MM.1S (cell line): ENCODE measurements around the gene PBX4.

Experiments used
- DNase-seq: peaks from one replicate; pipeline ENCODE4 v3.0.0-alpha.2; 2015
- H2AFZ ChIP-seq: fragments of 300-600 bp; sonication (generic); 2 replicates; pipeline ENCODE4 v1.6.0; 2016; ENCODE audit warnings: antibody characterized with exemption, low read length
- H3F3A ChIP-seq: fragments of 300-600 bp; sonication (generic); 2 replicates; pipeline ENCODE4 v1.6.1; 2016; ENCODE audit warnings: mild to moderate bottlenecking, antibody characterized with exemption, low read length, moderate library complexity, mixed read lengths; ENCODE audit not compliant: insufficient read depth
- H3K27ac ChIP-seq: fragments of 300-600 bp; sonication (generic); 2 replicates; pipeline ENCODE4 v1.5.1; 2016; ENCODE audit warnings: mild to moderate bottlenecking, low read length
- H3K27me3 ChIP-seq: fragments of 300-600 bp; sonication (generic); replicated peaks from 2 replicates; pipeline ENCODE4 v1.6.0; 2016; ENCODE audit warnings: low read length; ENCODE audit not compliant: insufficient read depth
- H3K36me3 ChIP-seq: fragments of 300-600 bp; sonication (generic); replicated peaks from 2 replicates; pipeline ENCODE4 v1.6.1; 2016; ENCODE audit warnings: mild to moderate bottlenecking, low read length, mixed read lengths; ENCODE audit not compliant: insufficient read depth
- H3K4me1 ChIP-seq: fragments of 300-600 bp; sonication (generic); 2 replicates; pipeline ENCODE4 v1.6.1; 2016; ENCODE audit warnings: low read length, mixed read lengths
- H3K4me2 ChIP-seq: fragments of 300-600 bp; sonication (generic); 2 replicates; pipeline ENCODE4 v1.6.0; 2016; ENCODE audit warnings: low read depth, low read length
- H3K4me3 ChIP-seq: fragments of 300-600 bp; sonication (generic); 2 replicates; pipeline ENCODE4 v1.5.1; 2016; ENCODE audit warnings: low read length, mixed read lengths
- H3K79me2 ChIP-seq: fragments of 300-600 bp; sonication (generic); 2 replicates; pipeline ENCODE4 v1.6.1; 2016; ENCODE audit warnings: mixed run types, low read length, mixed read lengths
- H3K9ac ChIP-seq: fragments of 300-600 bp; sonication (generic); 2 replicates; pipeline ENCODE4 v1.6.1; 2016; ENCODE audit warnings: low read length, mixed read lengths
- H3K9me2 ChIP-seq: fragments of 300-600 bp; sonication (generic); replicated peaks from 2 replicates; pipeline ENCODE4 v1.6.1; 2016; ENCODE audit warnings: mild to moderate bottlenecking, low read length, mixed read lengths; ENCODE audit not compliant: insufficient read depth
- H3K9me3 ChIP-seq: fragments of 300-600 bp; sonication (generic); replicated peaks from 2 replicates; pipeline ENCODE4 v1.6.1; 2016; ENCODE audit warnings: mild to moderate bottlenecking, low read length, mixed read lengths; ENCODE audit not compliant: insufficient read depth
- H4K20me1 ChIP-seq: fragments of 300-600 bp; sonication (generic); 2 replicates; pipeline ENCODE4 v1.6.1; 2016; ENCODE audit warnings: mild to moderate bottlenecking, low read length, moderate library complexity, mixed read lengths; ENCODE audit not compliant: insufficient read depth
- CTCF ChIP-seq: fragments of 300-600 bp; sonication (generic); IDR thresholded peaks from 2 replicates; pipeline ENCODE4 v1.5.1; 2016; ENCODE audit warnings: antibody characterized with exemption, low read length, mixed read lengths
- EZH2 ChIP-seq: fragments of 300-600 bp; sonication (generic); optimal IDR thresholded peaks from 2 replicates; pipeline ENCODE3; 2017; ENCODE audit warnings: low read depth, mild to moderate bottlenecking, antibody characterized with exemption, low read length, mixed read lengths
- EZH2phosphoT487 ChIP-seq: fragments of 300-600 bp; sonication (generic); IDR thresholded peaks from 2 replicates; pipeline ENCODE4 v1.6.1; 2018; ENCODE audit warnings: antibody characterized with exemption, low read length

The PBX4 gene

GRCh38 chr19:19548915-19549759 lies 69.3 kb downstream of the PBX4 start:
- H3K27ac ChIP-seq: no peak overlapping the region

GRCh38 chr19:19547674-19548336 lies 70.7 kb downstream of the PBX4 start:
- Histone ChIP-seq H3K9ac (no peak overlapping the region), H2AFZ (no peak overlapping the region), H3K36me3 (no peaks in the 10 kb centered on the region), H3K27ac (no peak overlapping the region), H3K9me2 (no peaks in the 10 kb centered on the region), H3K4me3 (no peak overlapping the region), H3F3A (no peaks in the 10 kb centered on the region), H3K9me3 (no peaks in the 10 kb centered on the region), H3K27me3 (peaks cover 13% of the 10 kb centered on the region), H4K20me1 (no peaks in the 10 kb centered on the region), H3K79me2 (no peaks in the 10 kb centered on the region), H3K4me2 (no peak overlapping the region), H3K4me1 (no peaks in the 10 kb centered on the region)
- no peak for DNase-seq
- TF ChIP-seq EZH2phosphoT487: no peak
- no peak for TF ChIP-seq CTCF
- no peak for TF ChIP-seq EZH2

More at GRCh38 chr19:19548915-19549759, 69.3 kb downstream of the PBX4 start:
- peaks cover 13% of the 10 kb centered on the region for H3K27me3 ChIP-seq
- no peaks in the 10 kb centered on the region for H3K79me2 ChIP-seq
- H3K9me2 ChIP-seq: no peaks in the 10 kb centered on the region
- no peak overlapping the region for H3K9ac ChIP-seq
- H3K9me3 ChIP-seq: no peaks in the 10 kb centered on the region
- no peak overlapping the region for H3K4me3 ChIP-seq
- H3K36me3 ChIP-seq: no peaks in the 10 kb centered on the region
- no peaks in the 10 kb centered on the region for H4K20me1 ChIP-seq
- no peaks in the 10 kb centered on the region for H3K4me1 ChIP-seq
- H3F3A ChIP-seq: no peaks in the 10 kb centered on the region
- H3K4me2 ChIP-seq: no peak overlapping the region
- no peak overlapping the region for H2AFZ ChIP-seq
- DNase-seq: no peak
- no peak for TF ChIP-seq EZH2phosphoT487
- no peak for TF ChIP-seq CTCF
- TF ChIP-seq EZH2: no peak

GRCh38 chr19:19546751-19547162 lies 71.7 kb downstream of the PBX4 start:
- Histone ChIP-seq H4K20me1 (no peaks in the 10 kb centered on the region), H3K36me3 (no peaks in the 10 kb centered on the region), H3K4me1 (no peaks in the 10 kb centered on the region), H3F3A (no peaks in the 10 kb centered on the region), H3K27me3 (peaks cover 13% of the 10 kb centered on the region), H3K4me2 (no peak overlapping the region), H3K79me2 (no peaks in the 10 kb centered on the region), H3K4me3 (no peak overlapping the region), H3K9me2 (no peaks in the 10 kb centered on the region), H3K9me3 (no peaks in the 10 kb centered on the region), H3K27ac (no peak overlapping the region), H2AFZ (no peak overlapping the region), H3K9ac (no peak overlapping the region)
- no peak for DNase-seq
- TF ChIP-seq EZH2phosphoT487 (no peak), EZH2 (no peak), CTCF (no peak)
